Kidney glomerular epithelial cell (primary cell): ENCODE results near the gene SPRY1.
A peak's percentile ranks its signal among the peaks of the same experiment; 100 is the strongest.

Experiments used
- DNase-seq: peaks from one replicate; lab custom pipeline; 2025; lab: John Stamatoyannopoulos, UW

The SPRY1 gene

DNA sequence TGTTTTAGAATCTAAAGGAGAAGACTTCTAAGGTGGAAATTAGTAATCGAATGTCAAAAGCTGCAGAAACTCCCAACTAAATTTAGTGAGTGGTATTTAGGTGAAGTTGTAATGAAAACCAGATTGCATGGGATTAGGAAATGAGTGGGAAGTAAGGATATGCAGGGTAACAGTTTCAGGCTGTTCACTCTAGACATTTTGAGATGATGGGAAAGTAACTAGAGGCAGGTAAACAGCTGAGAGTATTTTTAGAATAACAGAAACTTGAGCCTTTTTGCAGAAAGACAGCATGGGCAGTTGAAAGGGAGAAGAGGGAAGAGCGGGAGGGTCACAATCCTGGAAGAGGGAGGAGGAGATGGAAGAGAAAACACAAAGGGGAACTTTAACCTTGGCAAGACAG lies 12.7 kb downstream of the SPRY1 start:
- no peak for DNase-seq

DNA sequence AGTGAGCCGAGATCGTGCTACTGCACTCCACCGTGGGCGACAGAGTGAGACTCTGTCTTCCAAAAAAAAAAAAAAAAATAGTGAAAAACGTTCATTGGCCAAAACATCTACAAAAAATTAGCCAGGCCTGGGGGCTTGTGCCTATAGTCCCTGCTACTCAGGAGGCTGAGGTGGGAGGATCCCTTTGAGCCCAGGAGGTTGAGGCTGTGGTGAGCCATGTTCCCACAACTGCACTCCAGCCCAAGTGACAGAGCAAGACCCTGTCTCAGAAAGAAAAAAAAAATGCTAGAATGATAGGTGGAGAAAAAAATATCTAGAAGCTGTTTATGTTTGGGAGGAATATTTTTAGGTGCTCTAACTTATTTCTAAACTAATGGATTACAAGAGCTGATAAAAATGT lies 14.9 kb downstream of the SPRY1 start:
- no peak for DNase-seq

DNA sequence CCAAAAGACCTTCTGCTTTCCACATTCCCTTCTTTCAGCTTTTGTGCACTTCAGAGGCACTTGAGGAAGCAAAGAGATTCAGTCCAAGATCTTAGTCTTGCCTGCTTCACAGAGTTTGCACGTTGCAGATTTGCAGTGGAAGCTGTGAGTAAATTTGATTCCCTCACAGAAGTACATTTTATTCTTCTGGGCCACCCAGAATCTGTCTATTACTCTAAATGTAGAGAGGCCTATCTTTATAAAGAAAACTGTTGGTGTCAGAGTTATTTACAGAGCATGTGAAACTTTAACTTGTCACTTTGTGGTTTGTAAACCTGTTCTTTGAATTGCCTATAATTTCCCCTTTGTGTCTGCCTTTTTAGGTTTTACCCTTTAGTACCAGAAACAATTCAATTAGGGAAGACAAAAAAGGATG lies 15.5 kb downstream of the SPRY1 start:
- DNase-seq = no peak

DNA sequence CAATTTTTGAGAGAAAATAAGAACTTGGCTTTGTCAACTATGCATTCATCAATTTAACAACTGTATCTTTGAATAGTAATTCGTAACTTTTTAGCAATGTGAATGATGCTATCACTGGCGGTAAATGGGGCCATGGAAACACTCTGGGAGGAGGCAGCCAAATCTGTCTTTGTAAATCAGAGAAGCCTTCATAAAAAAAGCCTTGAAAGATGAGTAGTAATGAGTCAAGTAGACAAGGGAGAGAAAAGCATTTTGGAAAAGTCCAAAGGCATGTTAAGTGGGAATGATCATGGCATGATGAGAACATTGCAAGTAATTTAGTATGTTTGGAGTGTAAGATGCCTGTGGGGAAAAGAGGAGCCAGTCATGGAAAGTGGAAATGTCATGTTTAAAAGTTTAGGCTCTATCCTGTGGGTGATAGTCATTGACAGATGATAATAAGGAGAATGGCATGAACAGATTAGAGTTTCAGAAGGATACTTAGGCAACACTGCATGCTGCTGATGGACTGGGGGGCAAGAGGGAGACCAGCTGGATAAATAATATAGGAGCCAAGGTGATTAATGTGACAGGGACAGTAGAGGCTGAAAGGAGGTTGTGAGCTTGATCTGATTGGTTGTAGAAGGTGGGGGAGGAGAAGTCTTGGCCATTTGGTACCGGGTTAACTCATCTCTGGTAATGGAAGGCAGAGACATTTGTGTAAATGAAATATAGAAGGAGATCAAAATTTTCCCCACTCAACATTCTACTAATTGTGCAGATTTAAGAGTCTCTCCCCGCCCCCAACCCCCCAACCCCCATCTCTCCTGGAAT lies 16.3 kb downstream of the SPRY1 start:
- no peak for DNase-seq

DNA sequence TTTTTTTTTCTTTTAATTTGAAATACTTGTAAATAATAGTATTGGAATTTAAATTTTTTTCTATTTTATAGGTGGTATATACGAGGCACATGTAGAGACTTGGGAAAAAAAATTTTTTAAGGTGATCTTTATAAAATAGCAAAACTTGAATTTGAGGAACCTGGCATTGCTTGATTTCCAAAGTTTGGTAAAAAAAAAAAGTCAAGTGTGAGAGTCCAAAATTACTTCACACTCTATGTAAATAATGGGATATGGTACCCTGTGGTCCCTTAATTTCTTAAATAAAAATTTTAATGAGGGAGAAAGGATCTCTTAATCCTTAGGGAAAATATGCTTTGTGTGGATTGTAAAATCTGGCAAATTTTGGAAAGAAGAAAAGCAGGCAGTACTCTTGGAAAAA lies 19.0 kb downstream of the SPRY1 start:
- no peak for DNase-seq

DNA sequence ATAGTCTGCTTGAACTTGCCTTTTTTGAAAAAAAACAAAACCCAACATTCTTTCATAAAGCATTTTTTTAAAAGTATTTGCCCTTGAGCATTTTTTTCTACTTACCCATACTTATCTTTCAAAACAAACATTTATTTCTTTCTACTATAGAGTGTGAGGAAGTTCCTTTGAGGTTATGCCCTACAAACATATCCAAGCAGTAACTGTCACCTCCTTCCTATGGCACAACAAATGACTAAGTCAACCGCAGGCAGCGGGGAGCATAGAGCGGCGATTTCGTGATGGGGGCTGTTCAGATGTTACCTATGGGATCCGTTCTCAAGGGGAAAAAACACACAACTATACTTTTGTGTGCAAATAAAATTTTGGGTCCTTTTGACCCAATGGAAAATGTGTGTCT lies 19.4 kb downstream of the SPRY1 start:
- no peak for DNase-seq

DNA sequence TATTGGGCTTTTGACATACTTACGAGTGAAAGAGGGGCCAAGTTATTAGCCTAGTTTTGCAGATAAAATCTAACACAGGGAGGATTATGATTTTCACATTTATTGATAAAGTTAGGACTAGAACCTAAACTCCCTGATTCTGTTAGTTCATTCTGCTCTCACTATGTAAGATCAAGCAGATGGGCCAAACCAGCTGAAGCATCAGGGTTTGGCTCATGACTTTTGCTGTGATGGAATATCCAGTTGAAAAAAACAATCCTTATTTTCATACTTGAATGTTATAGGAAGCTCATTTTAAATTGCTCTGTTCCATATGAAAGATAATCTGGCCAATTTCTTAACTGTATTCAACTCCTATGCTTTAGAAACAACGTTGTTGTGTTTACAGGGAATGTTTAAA lies 21.2 kb downstream of the SPRY1 start:
- no peak for DNase-seq

DNA sequence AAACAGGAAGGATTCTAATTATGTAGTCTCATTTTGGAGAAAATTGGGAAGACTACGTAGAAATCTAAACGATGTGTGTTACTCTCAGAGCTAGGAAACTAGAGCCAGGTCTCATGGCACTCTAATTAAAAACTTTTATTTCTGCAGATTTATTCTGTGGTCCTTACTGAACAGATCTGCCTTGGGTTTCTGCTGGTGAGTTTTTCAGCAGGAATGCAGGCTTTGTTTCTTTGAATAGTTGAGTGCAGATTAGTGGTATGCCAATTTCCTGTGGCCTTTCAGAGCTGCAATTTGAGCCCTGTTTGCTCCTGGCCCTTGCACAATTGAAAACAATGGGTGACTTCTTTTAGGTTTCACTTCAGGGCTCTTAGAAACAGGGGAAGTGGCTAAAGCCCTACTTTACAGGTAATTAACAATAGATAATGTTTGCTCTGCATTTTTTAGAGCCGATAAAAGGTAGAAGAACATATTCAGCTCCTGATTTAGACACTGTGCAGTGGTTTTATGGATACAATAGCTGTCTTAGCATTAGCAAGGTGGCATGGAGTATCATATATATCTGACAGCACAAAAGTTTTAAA lies 21.8 kb downstream of the SPRY1 start:
- peak; percentile 74 for DNase-seq

DNA sequence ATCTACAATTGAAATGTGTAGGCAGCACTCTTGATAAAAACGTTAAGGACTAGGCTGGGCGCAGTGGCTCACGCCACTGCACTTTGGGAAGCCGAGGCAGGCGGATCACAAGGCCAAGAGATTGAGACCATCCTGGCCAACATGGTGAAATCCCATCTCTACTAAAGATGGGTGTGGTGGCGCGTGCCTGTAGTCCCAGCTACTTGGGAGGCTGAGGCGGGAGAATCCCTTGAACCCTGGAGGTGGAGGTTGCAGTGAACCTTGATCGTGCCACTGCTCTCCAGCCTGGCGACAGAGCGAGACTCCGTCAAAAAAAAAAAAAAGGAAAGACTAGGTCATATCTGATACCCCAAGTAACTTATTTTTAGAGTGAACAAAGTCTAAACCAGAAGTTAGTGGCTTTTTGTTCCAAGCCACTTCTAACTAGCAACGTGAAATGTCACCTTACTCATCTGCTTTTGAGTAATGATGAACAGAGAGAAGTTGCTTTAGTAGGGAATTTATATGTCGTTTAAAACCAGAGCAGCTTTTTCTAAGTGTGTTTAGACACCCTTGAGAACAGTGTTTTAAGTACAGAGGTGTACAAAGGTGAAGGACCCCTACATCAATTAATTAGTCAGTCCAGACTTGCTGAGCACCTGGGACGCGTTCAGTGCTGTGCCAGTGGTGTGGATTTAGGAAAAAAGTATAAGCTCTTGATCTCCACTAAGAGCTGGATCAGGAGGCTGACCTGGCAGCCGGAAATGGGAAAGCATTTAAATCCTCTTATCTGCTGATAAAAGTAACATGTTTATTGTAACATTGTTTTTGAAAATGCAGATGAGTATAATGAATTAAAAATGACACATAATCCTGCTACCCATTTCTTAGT lies 23.5 kb downstream of the SPRY1 start:
- no peak for DNase-seq

DNA sequence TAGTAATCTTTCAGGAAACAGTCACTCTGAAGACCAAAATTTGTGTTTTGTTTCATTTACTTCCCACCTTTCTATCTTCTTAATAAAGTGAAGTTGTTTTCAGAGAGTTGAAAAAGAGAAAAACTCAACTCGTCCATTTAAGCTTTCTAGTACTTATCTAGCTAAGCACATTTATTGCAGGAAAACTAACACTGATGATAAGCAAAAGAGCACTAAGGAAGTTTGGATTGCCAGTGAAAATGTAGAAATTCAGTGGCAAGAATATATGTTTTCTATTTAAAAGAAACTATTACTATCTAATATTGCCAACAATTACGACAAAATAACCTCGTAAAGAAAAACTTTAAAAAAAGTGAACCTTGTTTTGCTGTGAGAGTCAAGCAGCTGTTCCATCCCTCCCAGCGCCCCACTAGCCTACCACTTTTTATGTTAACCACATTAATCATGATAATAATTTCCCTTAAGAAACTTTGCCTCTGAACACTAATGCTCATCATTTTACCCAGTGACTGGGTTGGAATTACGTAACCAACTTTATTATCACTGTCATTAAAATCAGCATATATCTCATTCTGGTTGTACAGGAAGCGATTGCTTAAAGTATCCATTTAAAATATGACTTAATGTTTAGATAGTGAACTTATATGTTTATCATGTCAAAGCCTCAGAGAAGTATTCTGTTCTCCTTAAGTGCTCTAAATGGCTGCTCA lies 24.8 kb downstream of the SPRY1 start:
- no peak for DNase-seq

DNA sequence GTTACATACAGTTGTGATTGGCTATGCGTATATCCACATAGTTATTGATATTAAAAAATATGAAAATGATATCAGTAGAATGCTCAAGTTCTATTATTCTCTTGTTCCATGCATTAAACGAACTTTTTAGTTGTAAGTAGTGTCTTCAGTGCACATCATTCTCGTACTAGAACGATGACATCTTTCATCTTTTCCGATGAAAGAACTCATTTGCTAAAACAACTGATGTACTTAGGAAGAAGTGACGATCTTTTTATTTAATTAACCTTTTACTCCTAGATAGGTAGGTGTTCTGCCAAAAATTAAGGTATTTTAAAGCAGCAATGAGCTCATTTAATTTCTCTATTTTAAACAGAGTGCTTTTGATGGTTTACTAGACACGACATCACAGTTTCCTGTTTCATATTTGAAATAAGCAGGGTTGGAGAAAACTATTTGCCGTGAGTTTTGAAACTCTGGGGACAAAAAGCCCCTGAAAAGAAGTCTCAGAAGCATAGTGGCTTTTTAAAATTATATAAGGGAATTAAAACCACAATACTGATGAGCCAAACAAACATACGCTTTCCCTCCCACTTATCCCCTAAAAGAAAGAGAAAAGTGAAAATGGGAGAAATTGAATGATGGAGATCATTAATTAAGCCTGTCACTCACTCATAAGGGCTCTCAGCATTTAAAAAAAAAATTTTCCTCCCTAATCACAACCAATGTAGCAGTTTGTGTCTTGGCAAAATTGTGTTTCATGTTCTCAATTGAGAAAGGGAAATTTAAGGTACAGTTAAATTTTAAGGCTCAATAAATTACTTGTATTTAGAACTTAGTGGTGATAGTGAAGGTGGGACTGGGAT lies 25.6 kb downstream of the SPRY1 start:
- no peak for DNase-seq

DNA sequence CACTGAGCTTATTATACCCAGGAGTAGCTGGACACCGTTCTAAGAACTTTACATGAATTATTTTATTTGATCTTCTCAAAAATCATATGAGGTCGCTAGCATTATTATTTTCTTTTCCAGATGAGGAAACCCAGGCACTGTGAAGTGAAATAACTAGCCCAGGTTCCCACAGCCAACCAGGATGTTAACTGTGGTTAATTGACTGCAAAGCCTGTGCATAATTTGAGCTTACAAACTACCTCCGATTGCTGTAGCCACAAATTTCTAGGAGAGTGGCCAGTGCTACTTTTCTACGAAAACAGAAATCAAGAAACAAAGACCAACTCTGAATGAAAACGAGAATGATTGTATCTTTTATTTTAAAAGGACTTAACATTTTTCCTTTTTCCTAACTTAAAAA lies 27.2 kb downstream of the SPRY1 start:
- DNase-seq = no peak

DNA sequence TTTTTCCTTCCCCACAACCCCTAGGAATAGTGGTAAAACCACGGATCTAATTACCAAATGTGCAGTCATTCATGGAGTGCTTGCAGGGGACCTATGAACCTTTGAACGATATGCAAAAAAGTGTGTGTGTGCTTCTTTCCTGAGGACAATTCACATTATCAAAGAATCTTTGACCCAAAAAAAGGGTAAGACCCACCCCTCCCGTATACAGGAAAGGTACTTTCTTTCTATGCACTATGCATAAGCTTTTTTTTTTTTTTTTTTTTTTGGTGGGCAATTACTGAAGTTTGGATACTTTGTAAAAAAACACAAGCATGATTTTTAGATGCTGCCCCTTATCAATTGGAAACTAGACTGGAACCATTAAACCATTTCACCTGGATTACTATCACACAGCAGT lies 31.4 kb downstream of the SPRY1 start:
- DNase-seq = no peak

DNA sequence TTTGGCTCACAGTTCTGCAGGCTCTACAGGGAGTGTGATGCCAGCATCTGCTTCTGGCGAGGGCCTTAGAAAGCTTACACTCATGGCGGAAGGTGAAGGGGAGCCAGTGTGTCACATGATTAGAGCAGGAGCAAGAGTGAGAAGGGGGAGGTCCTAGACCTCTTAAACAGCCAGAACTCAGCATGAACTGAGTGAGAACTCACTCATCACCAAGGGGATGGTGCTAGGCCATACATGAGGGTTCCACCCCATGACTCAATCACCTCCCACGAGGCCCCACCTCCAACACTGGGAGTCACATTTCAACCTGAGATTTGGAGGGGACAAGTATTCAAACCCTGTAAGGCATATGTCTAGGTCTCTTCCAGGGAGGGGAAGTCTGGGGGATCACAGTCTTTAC lies 33.4 kb downstream of the SPRY1 start:
- no peak for DNase-seq

DNA sequence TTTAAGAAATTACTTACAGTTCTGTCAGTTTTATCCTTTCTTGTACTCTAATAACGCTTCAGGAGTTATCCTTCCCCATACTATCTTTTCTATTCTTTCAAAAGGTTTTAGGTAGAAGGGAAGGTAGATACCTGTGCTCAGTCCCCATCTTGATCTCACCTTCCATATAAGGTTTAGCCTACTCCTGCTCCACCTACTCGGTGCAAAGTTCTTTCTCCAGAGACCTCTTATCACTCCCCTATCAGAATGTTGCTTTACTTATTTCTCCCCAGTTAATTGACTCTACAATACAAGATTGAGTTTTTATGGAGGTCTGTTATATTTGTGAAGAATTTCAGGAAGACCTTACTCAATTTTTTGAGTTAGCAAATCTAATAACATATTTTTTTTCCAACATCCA lies 33.9 kb downstream of the SPRY1 start:
- no peak for DNase-seq

DNA sequence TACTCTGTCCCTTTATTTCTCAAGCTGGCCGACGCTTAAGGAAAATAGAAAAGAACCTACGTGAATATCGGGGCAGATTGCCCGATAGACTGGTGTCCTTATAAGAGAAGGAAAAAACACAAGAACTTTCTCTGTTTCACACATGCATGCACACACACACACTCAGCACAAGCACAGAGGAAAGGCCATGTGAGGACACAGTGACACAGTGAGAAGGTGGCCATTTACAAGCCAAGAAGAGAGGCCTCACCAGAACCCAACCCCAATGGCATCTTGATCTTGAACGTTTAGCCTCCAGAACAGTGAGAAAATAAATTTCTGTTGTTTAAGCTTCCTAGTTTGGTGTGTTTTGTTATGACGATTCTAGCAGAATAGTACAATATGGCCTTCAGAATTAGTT lies 37.0 kb downstream of the SPRY1 start:
- no peak for DNase-seq

DNA sequence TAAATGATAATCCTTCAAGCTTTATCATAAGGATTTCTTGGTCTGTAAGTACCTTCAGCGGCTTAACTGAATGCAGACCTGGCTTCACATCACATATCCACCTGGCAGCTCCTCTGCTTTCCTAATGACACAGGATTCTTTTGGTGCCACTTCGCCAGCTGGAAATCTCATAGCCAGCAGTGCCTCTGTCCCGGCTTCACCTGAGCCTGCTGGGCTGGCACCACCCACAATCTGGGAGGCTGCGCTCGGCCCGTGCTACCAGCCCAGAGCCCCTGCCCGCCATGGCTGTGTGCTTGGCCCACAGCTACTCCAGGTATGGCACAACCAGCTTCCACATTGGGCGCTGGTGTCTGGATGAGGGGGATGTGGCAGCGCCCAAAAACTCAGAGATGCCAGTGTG lies 37.4 kb downstream of the SPRY1 start:
- no peak for DNase-seq

DNA sequence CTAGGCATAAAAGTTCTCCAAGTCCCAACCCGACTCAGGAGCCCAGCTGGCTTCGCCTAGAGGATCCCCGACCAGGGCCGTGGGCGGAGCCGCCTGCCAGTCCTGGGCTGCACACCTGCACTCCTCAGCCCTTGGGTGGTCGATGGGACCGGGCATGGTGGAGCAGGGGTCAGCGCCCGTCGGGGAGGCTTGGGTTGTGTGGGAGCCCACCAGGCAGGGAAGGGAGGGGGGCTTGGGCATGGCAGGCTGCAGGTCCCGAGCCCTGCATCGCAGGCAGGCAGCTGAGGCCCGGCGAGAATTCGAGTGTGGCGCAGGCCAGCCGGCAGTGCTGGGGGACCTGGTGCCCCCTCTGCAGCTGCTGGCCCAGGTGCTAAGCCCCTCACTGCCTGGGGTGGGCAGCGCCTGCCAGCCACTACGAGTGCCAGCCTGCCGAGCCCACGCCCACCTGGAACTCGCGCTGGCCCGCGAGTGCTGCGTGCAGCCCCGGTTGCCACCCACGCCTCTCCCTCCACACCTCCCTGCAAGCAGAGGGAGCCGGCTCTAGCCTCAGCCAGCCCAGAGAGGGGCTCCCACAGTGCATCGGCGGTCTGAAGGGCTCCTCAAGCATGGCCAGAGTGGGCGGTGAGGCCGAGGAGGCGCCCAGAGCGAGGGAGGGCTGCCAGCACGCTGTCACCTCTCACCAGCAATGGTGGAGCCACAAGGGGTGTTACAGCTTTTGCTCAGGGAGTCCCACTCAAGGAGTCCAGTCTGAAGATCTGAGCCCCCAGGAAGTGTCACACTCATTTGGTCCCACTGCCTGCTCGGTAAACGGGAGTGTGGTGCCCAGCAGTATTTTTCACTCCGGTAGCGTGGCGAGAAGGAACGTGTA lies 38.9 kb downstream of the SPRY1 start:
- no peak for DNase-seq

DNA sequence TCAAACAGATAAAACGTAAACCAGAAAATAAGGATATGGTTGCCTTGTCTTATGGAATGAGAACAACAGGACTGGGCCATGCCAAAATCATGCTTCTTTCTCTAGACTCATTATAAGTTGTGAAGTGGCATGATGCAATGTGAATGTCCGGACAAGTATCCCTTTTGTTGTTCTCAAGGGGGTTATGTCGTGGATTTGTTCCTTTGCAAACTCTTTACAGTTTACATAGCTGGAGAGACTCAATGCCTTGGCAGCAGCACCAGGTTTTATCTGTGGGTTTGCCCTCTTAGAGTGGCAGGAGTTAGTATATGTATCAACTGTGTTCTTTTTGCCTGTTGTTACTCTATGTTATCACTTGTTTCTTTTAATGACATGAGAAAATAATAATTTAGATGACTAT lies 41.4 kb downstream of the SPRY1 start:
- no peak for DNase-seq
